CD14-positive monocyte (primary cell): ENCODE measurements around the gene PSPH. TPM values are rescaled to one million over a fixed set of nuclear protein-coding genes. Genes with fewer than 3 reads are reported as not detected.

ENCODE experiments used
- DNase-seq, 3 donors: peaks; one replicate each; pipeline ENCODE4 v3.0.0-alpha.2; 2011 to 2022
- H2AFZ ChIP-seq: 2 replicates; pipeline ENCODE4 v1.6.0; 2012; ENCODE audit warnings: mild to moderate bottlenecking, low read depth, low read length, inconsistent platforms; ENCODE audit not compliant: insufficient read depth, poor library complexity, severe bottlenecking
- H3K27ac ChIP-seq, 2 donors: 1 replicate in 1 of 2; 2 replicates in 1 of 2; pipeline ENCODE4 v1.5.1; 2012 to 2013; ENCODE audit warnings: low read length in 2 of 2, control low read depth in 1 of 2, inconsistent platforms in 1 of 2, low read depth in 1 of 2, mild to moderate bottlenecking in 1 of 2
- H3K27me3 ChIP-seq, 2 donors: one replicate each; pipeline versions ENCODE4 v1.6.0 to v1.6.1; 2011 to 2013; ENCODE audit warnings: low read length in 2 of 2; ENCODE audit not compliant: control insufficient read depth in 2 of 2, insufficient read depth in 2 of 2
- H3K36me3 ChIP-seq, 2 donors: replicated peaks in 1 of 2; 1 replicate in 1 of 2; 2 replicates in 1 of 2; pipeline versions ENCODE4 v1.5.1 to v1.6.1; 2012 to 2013; ENCODE audit warnings: low read length in 2 of 2, control low read depth in 1 of 2, inconsistent platforms in 1 of 2, mild to moderate bottlenecking in 1 of 2; ENCODE audit not compliant: insufficient read depth in 2 of 2, control insufficient read depth in 1 of 2
- H3K4me1 ChIP-seq, 2 donors: 1 replicate in 1 of 2; 2 replicates in 1 of 2; pipeline versions ENCODE4 v1.5.1 to v1.6.1; 2012 to 2013; ENCODE audit warnings: low read length in 2 of 2, control low read depth in 1 of 2, inconsistent platforms in 1 of 2, mild to moderate bottlenecking in 1 of 2, moderate library complexity in 1 of 2; ENCODE audit not compliant: insufficient read depth in 2 of 2, control insufficient read depth in 1 of 2
- H3K4me2 ChIP-seq: replicated peaks from 2 replicates; pipeline ENCODE3; 2012; ENCODE audit warnings: low read length, moderate library complexity, mild to moderate bottlenecking; ENCODE audit not compliant: poor library complexity, severe bottlenecking; ENCODE audit errors: extremely low read depth
- H3K4me3 ChIP-seq, 3 experiments: fragments of 200-600 bp in 1 of 3; sonication (generic) in 1 of 3; replicated peaks in 1 of 3; 1 replicate in 2 of 3; 2 replicates in 1 of 3; pipeline ENCODE4 v1.5.1; 2011 to 2013; ENCODE audit warnings: low read length in 3 of 3, mild to moderate bottlenecking in 3 of 3, control low read depth in 2 of 3, low read depth in 2 of 3, inconsistent platforms in 1 of 3, moderate library complexity in 1 of 3
- H3K79me2 ChIP-seq: 2 replicates; pipeline ENCODE4 v1.6.0; 2012; ENCODE audit warnings: mild to moderate bottlenecking, control low read depth, inconsistent platforms, low read length, moderate library complexity; ENCODE audit not compliant: insufficient read depth
- H3K9ac ChIP-seq: 2 replicates; pipeline ENCODE4 v1.6.0; 2017; ENCODE audit warnings: low read length, mild to moderate bottlenecking; ENCODE audit not compliant: insufficient read depth, poor library complexity, severe bottlenecking
- H3K9me3 ChIP-seq, 2 donors: replicated peaks in 1 of 2; 1 replicate in 1 of 2; 2 replicates in 1 of 2; pipeline versions ENCODE4 v1.5.1 to v1.6.1; 2012 to 2013; ENCODE audit warnings: low read length in 2 of 2, control low read depth in 1 of 2; ENCODE audit not compliant: control insufficient read depth in 1 of 2, insufficient read depth in 1 of 2
- H4K20me1 ChIP-seq: 2 replicates; pipeline ENCODE4 v1.6.0; 2012; ENCODE audit warnings: mild to moderate bottlenecking, low read length, control low read depth, moderate library complexity; ENCODE audit not compliant: insufficient read depth
- H3K27ac Mint-ChIP-seq, 7 donors: one replicate each; pipeline ENCODE4 v1.8.0; 2020; ENCODE audit warnings: mild to moderate bottlenecking in 7 of 7, mixed read lengths in 7 of 7, moderate library complexity in 6 of 7, inconsistent platforms in 2 of 7
- H3K27me3 Mint-ChIP-seq, 3 donors: one replicate each; pipeline ENCODE4 v1.8.0; 2021 to 2022; ENCODE audit warnings: low read depth in 3 of 3, mild to moderate bottlenecking in 3 of 3, mixed read lengths in 3 of 3, moderate library complexity in 3 of 3, inconsistent platforms in 1 of 3
- H3K36me3 Mint-ChIP-seq, 2 donors: one replicate each; pipeline ENCODE4 v1.8.0; 2020; ENCODE audit warnings: mixed read lengths in 2 of 2, inconsistent platforms in 1 of 2, mild to moderate bottlenecking in 1 of 2
- H3K4me1 Mint-ChIP-seq: one replicate; pipeline ENCODE4 v1.8.0; 2020; ENCODE audit warnings: mild to moderate bottlenecking, mixed read lengths
- H3K4me3 Mint-ChIP-seq, 2 donors: one replicate each; pipeline ENCODE4 v1.8.0; 2020; ENCODE audit warnings: mild to moderate bottlenecking in 2 of 2, mixed read lengths in 2 of 2, moderate library complexity in 1 of 2
- H3K9me3 Mint-ChIP-seq, 7 donors: one replicate each; pipeline ENCODE4 v1.8.0; 2020 to 2022; ENCODE audit warnings: mixed read lengths in 7 of 7, mild to moderate bottlenecking in 6 of 7, moderate library complexity in 6 of 7, inconsistent platforms in 2 of 7
- WGBS: methylation state at CpG from one replicate; pipeline ENCODE4 v1.1.5; 2013; ENCODE audit warnings: missing lambda C conversion rate; ENCODE audit not compliant: insufficient coverage; 5-methylcytosine and 5-hydroxymethylcytosine counted together
- intact Hi-C, 2 donors: fragments of 100-400 bp; cut with micrococcal nuclease; formaldehyde crosslinking; loops; one replicate each; pipeline versions ENCODE4 v1.15.0 to v1.15.1; 2023
- polyA plus RNA-seq, 3 donors: library from polyadenylated mRNA; depleted of rRNA in 1 of 3; unstranded in 2 of 3; stranded (reverse) in 1 of 3; fragments of 300-500 nt in 2 of 3; fragments of >200 nt in 1 of 3; fragmentation: Illumina TruSeq in 2 of 3; gene quantifications; 1 replicate in 2 of 3; 2 replicates in 1 of 3; pipeline ENCODE4 v1.2.3, GENCODE V29; 2012 to 2021
- TF ChIP-seq, protein P1 (sequence below): fragments of 200-600 bp; IDR thresholded peaks from one replicate; pipeline ENCODE4 v1.8.0; 2022; ENCODE audit warnings: antibody characterized with exemption, mild to moderate bottlenecking

PSPH gene
- polyA plus RNA-seq, 3 donors, result 1.7 to 6.7 (median 5.3) TPM

- Histone ChIP-seq H3K4me3 (no peak overlapping the region), H3K4me1 (no peaks in the 10 kb centered on the region), H3K9ac (no peak overlapping the region), H3K27me3 (no peaks in the 10 kb centered on the region), H3K9me3 (no peaks in the 10 kb centered on the region), H4K20me1 (no peaks in the 10 kb centered on the region), H3K79me2 (no peaks in the 10 kb centered on the region), H3K4me2 (no peak overlapping the region), H3K36me3 (peaks cover 18 to 31% of the 10 kb centered on the region in 2 donors), H3K27ac (peak overlapping the region in 1 of 2 donors; percentile 18), H2AFZ (no peak overlapping the region)
- H3K4me3 Mint-ChIP-seq, result no peak overlapping the region
- no peaks in the 10 kb centered on the region for H3K27me3 Mint-ChIP-seq
- TF ChIP-seq, protein P1, sequence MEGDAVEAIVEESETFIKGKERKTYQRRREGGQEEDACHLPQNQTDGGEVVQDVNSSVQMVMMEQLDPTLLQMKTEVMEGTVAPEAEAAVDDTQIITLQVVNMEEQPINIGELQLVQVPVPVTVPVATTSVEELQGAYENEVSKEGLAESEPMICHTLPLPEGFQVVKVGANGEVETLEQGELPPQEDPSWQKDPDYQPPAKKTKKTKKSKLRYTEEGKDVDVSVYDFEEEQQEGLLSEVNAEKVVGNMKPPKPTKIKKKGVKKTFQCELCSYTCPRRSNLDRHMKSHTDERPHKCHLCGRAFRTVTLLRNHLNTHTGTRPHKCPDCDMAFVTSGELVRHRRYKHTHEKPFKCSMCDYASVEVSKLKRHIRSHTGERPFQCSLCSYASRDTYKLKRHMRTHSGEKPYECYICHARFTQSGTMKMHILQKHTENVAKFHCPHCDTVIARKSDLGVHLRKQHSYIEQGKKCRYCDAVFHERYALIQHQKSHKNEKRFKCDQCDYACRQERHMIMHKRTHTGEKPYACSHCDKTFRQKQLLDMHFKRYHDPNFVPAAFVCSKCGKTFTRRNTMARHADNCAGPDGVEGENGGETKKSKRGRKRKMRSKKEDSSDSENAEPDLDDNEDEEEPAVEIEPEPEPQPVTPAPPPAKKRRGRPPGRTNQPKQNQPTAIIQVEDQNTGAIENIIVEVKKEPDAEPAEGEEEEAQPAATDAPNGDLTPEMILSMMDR, result no peak
- 36% methylated on average over 8 of the region's 12 CpGs for WGBS
- peaks cover 28 to 66% of the 10 kb centered on the region in 2 donors for H3K36me3 Mint-ChIP-seq
- H3K4me1 Mint-ChIP-seq, result no peaks in the 10 kb centered on the region
- H3K9me3 Mint-ChIP-seq, result peaks cover 0 to 2% (median 0%) of the 10 kb centered on the region in 7 donors
- DNase-seq, result no peak
- H3K27ac Mint-ChIP-seq, result peak overlapping the region in 3 of 7 donors; percentile 3 to 63 (median 50)
- intact Hi-C loops, result loop anchor here in 1 of 2 donors (10.0 kb wide), 2 partner anchors 185 to 435 kb away; no protein-coding TSS in a partner anchor
Measured at GRCh38 chr7:56079450-56080185, 28.4 kb upstream of the PSPH start.

- Histone ChIP-seq H3K27ac (no peak overlapping the region), H3K9ac (no peak overlapping the region), H4K20me1 (no peaks in the 10 kb centered on the region), H3K9me3 (no peaks in the 10 kb centered on the region), H3K4me1 (no peaks in the 10 kb centered on the region), H2AFZ (no peak overlapping the region), H3K4me2 (no peak overlapping the region), H3K27me3 (no peaks in the 10 kb centered on the region), H3K4me3 (no peak overlapping the region), H3K79me2 (no peaks in the 10 kb centered on the region), H3K36me3 (peaks cover 18 to 31% of the 10 kb centered on the region in 2 donors)
- WGBS, result 99% methylated on average over 12 of the region's 16 CpGs
- TF ChIP-seq, protein P1, result no peak
- Mint-ChIP-seq H3K4me3 (no peak overlapping the region), H3K9me3 (no peaks in the 10 kb centered on the region), H3K27me3 (no peaks in the 10 kb centered on the region), H3K4me1 (peaks cover 2% of the 10 kb centered on the region), H3K27ac (no peak overlapping the region), H3K36me3 (peaks cover 26 to 65% of the 10 kb centered on the region in 2 donors)
- intact Hi-C loops, result loop anchor here in 1 of 2 donors (10.0 kb wide), 2 partner anchors 183 to 433 kb away; no protein-coding TSS in a partner anchor
- DNase-seq, result no peak
Measured at GRCh38 chr7:56078196-56078595, 27.0 kb upstream of the PSPH start.
